ES-I3 (cell line): ENCODE results near the gene ZNF580.

Experiments used
- H3K36me3 ChIP-seq: 2 replicates; pipeline ENCODE4 v1.6.1; 2013; ENCODE audit warnings: mild to moderate bottlenecking, low read length, control low read depth, moderate library complexity; ENCODE audit not compliant: insufficient read depth
- H3K4me1 ChIP-seq: 2 replicates; pipeline ENCODE4 v1.6.1; 2013; ENCODE audit warnings: mild to moderate bottlenecking, control low read depth, low read length; ENCODE audit not compliant: insufficient read depth
- H3K9ac ChIP-seq: 2 replicates; pipeline ENCODE4 v1.6.1; 2013; ENCODE audit warnings: low read depth, mild to moderate bottlenecking, low read length, moderate library complexity
- H3K9me3 ChIP-seq: 2 replicates; pipeline ENCODE4 v1.6.1; 2013; ENCODE audit warnings: mild to moderate bottlenecking, low read length, moderate library complexity; ENCODE audit not compliant: control insufficient read depth, insufficient read depth

Gene ZNF580

DNA sequence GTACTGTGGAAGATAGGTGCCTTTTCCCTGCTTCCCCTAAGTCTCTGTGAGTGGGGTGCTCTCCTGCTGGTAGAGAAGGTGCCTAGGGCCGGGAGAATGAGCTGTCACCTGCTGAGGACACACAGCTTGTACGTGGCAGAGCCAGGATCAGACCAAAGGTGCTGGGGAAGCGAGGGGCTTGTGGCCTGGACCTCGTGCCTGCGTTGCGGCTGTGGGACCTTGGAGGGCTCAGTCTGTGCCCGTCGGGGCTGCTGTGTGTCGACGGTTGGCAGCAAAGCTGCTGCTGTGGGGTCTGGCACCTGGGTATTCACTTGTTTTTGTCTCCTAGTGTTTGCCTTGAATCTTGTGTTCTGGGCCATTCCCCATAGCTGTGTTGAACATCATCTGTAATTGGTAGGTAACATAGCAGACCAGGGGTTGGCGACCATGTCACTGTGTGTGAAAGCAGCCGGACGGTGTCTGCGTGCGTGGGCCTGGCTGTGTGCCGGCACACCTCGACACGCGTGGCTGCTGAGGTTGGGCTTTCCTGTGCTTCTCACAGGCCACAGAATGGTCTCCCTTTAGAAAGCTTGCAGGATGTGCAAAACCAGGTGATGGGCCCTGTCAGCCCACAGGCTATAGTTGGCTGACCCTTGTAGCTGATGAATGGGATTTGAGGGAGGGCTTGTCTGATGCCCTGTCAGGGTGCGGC is 23.2 kb downstream of the ZNF580 start:
- Histone ChIP-seq H3K36me3 (peaks cover 33% of the 10 kb centered on the region), H3K9ac (no peak overlapping the region), H3K9me3 (no peaks in the 10 kb centered on the region), H3K4me1 (no peaks in the 10 kb centered on the region)

DNA sequence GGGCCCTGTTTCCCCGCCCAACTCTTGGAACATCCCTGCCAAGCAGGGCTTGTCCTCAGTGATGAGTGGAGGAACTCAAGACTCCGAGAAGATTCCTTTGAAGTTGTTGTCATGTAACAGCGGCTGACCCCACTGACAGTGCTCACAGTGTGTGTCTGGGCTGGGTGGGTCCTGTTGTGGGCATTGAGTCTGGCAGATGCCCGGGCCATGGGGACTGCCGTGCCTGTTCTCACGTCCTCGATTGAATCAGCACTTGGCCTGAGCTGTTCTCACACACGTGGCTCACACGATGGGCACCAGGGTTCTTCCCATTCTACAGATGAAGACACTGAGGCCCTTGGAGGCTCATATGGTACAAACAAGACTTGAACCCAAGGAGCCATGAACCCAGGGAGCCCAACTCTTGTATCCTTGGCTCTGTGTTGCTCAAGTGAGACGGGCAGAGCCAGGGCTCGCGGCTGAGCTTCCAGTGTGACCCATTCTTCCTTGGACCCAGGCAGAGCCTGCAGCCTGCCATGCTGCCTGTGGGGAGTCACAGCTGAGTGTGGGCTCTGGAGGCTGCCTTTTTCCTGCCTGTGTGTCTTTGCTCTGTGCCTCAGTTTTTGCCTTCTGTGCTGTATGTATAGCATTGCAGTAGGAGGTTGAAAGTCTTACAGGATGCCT is 25.7 kb downstream of the ZNF580 start:
- Histone ChIP-seq H3K9me3 (no peaks in the 10 kb centered on the region), H3K4me1 (no peaks in the 10 kb centered on the region), H3K36me3 (peaks cover 34% of the 10 kb centered on the region), H3K9ac (no peak overlapping the region)

DNA sequence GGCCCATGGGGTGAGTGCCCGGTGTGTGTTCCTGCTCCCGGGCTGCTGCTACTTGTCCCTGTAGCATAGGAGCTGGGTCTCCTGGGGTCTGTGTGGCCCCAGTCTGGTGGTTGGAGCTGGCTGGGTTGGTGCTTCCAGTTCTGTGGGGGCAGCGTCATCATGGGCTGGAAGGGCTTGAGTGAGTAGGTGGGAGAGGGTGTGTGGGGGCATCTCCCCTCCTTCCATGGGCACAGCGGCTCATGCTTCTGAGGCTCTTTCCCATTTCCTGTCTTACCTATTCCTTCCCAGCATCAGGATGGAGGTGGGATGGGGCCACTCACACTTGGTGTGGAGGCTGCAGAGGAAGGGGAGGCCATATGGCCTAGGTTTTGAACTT is 26.2 kb downstream of the ZNF580 start:
- no peak overlapping the region for H3K9ac ChIP-seq
- peaks cover under 1% of the 10 kb centered on the region; the same call in 1 of the 2 replicates for H3K4me1 ChIP-seq
- H3K36me3 ChIP-seq = peaks cover 32% of the 10 kb centered on the region
- no peaks in the 10 kb centered on the region for H3K9me3 ChIP-seq

DNA sequence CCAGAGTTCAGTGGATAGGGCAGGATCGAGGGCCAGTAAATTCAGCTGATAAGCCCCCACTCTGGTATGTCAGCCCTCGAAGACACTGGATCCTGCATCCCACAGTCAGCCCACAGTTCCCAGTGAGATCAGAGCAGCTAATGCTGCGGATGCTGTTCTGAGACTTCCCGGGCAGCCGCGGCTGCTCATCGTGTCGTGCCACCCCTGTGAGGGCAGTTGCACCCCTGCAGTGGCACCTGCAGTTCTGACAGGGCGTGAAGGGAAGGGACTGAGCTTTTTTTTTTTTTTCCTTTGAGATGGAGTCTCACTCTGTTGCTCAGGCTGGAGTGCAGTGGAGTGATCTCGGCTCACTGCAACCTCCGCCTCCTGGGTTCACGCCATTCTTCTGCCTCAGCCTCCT is 26.7 kb downstream of the ZNF580 start:
- no peak overlapping the region for H3K9ac ChIP-seq

DNA sequence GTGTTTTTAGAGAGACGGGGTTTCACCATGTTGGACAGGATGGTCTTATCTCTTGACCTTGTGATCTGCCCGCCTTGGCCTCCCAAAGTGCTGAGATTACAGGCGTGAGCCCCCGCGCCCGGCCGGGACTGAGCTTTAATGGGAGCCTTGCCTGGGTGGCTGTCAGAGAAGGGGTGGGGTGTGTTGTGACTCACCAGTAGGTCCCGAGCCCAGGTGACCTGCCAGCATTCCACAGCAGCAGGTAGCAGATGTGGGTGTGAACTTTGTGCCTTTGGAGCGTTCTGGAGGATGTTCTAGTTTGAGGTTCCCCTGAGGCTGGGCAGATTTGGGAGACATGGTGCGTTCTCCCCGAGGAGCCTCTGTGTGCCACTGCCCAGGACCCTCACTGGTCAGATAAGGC is 27.2 kb downstream of the ZNF580 start:
- Histone ChIP-seq H3K9ac (no peak overlapping the region), H3K4me1 (peaks cover 4% of the 10 kb centered on the region; the same call in 1 of the 2 replicates), H3K9me3 (no peaks in the 10 kb centered on the region), H3K36me3 (peaks cover 26% of the 10 kb centered on the region)

More for the DNA sequence above, 26.7 kb downstream of the ZNF580 start:
- Histone ChIP-seq H3K4me1 (peaks cover 4% of the 10 kb centered on the region; the same call in 1 of the 2 replicates), H3K36me3 (peaks cover 30% of the 10 kb centered on the region), H3K9me3 (no peaks in the 10 kb centered on the region)

DNA sequence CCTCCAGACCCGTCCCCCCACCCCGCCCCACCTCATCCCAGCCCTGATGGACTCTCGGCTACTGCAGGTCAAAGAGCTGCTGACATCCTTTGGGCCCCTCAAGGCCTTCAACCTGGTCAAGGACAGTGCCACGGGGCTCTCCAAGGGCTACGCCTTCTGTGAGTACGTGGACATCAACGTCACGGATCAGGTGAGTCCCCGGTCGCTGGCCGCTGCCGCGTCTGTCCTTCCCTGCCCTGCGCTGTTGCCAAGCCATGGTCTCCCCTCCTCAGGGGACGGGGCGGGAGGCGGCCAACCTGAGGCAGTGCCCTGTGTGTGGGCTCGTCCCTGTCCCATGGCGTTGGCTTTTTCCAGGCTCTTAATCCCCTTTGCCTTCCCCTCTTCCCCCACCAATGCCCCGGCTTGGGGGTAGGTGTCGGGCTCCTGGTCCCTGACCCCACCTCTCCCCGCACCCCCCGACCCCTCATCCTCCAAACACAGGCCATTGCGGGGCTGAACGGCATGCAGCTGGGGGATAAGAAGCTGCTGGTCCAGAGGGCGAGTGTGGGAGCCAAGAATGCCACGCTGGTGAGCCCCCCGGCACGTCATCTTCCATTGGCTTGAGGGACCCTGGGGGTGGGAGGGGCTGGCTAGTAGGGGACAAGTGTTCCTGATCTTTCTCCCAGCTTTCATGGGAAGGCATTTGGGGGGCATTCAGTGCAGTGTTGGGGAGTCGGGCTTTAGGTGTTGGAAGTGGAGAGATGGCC is 28.0 kb downstream of the ZNF580 start:
- Histone ChIP-seq H3K9ac (no peak overlapping the region), H3K4me1 (peaks cover 7% of the 10 kb centered on the region), H3K9me3 (no peaks in the 10 kb centered on the region), H3K36me3 (peaks cover 18% of the 10 kb centered on the region; the same call in 1 of the 2 replicates)

DNA sequence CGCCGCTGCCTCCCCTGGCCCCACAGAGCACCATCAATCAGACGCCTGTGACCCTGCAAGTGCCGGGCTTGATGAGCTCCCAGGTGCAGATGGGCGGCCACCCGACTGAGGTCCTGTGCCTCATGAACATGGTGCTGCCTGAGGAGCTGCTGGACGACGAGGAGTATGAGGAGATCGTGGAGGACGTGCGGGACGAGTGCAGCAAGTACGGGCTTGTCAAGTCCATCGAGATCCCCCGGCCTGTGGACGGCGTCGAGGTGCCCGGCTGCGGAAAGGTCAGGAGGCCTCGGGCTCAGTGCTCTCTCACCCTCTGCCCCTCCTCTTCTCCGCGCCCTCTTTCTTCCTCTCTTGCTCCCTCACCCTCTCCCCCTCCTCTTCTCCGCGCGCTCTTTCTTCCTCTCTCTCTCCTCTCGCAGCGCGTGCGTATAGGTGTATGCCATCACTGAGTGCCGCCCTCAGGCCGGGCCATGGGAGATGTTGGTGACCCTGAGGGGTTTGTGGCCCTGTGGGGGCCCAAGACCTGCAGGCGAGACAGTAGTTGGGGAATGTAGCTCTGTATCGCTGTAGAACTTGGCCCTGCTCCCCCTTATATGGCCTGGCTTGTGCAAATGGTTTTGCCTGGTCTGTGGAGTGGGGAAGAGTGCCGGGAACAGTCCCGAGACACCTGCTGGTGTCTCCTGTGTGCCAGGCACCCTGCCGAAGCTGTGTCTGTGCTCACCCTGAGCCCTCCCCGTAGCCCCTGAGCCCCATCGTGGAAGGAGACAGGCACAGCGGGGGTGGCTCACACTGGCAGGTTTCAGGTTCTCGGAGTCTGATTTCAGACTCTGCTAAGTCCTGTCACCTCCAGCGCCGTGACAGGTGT is 28.8 kb downstream of the ZNF580 start:
- peaks cover 8% of the 10 kb centered on the region for H3K4me1 ChIP-seq
- no peak overlapping the region for H3K9ac ChIP-seq
- peaks cover 13% of the 10 kb centered on the region; the same call in 1 of the 2 replicates for H3K36me3 ChIP-seq
- no peaks in the 10 kb centered on the region for H3K9me3 ChIP-seq

DNA sequence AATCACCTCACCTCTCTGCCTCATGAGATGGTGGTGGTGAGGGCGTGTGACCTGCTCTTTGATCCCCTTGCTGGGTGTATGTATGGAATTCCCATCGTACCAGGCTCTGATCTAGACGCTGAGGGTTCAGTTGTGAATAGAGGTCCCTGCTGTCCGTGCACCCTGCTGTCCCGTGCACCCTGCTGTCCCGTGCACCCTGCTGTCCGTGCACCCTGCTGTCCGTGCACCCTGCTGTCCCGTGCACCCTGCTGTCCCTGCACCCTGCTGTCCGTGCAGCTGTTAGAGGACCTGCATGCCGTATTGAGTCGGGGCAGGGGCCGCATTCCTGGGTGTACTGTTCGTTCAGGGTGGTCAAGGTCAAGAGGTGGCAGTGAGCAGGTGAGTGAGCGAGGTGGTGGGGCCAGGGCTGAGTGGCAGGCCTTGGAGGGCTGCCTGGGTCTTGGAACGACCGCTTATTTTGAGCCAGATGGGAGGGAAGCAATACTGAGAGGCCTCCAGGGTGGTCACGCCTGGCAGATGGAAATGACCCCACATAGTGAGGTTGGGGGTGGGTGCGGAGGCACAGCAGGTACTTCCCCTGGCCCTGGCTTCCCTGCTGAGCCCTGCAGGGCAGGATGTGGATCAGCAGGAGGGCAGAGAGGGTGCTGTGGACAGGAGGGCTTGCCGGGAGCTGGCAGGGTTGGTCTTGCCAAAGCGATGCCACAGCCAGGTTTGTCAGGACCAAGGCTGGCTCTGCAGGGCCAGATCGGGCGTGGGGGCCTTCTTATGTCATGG is 29.7 kb downstream of the ZNF580 start:
- H3K36me3 ChIP-seq = peaks cover 13% of the 10 kb centered on the region; the same call in 1 of the 2 replicates
- no peaks in the 10 kb centered on the region for H3K9me3 ChIP-seq
- H3K9ac ChIP-seq = no peak overlapping the region
- H3K4me1 ChIP-seq = peaks cover 8% of the 10 kb centered on the region

DNA sequence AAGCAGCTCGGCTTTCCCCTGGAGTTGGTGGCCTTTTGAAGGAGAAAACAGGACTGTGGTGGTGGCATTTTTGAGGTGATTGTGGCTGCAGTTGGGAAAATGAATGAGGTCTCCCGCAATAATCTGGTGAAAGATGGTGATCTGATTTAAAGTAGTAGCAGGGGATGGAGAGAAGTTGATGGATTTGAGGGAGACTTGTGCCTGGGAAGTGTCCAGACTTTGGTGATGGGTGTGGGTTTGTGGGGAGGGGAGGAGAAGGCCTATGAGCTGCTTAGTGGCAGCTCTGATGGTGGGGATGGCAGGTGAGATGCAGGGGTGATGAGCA is 30.2 kb downstream of the ZNF580 start:
- Histone ChIP-seq H3K9me3 (no peaks in the 10 kb centered on the region), H3K36me3 (peaks cover 13% of the 10 kb centered on the region; the same call in 1 of the 2 replicates), H3K4me1 (peaks cover 10% of the 10 kb centered on the region), H3K9ac (no peak overlapping the region)

DNA sequence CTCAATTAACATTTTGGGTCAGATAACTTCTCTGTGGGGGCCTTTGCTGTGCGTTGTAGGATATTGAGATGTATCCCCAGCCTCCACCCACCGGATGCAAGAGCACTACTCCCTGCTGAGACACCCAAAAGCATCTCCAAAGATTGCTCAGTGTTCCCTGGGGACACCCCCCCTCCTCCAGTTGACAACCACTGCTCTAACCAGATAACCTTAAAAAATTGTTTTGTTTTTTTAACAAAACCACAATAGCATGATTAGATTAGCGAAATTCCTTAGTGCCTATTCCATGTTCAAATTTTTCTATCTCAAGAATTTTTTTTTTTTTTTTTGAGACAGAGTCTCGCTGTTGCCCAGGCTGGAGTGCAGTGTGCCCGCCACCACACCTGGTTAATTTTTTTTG is 31.6 kb downstream of the ZNF580 start:
- peaks cover 17% of the 10 kb centered on the region for H3K4me1 ChIP-seq
- no peak overlapping the region for H3K9ac ChIP-seq
- 0 out of 2 replicates have a peak, but pooled peaks cover 6% of the 10 kb centered on the region for H3K36me3 ChIP-seq
- no peaks in the 10 kb centered on the region for H3K9me3 ChIP-seq

DNA sequence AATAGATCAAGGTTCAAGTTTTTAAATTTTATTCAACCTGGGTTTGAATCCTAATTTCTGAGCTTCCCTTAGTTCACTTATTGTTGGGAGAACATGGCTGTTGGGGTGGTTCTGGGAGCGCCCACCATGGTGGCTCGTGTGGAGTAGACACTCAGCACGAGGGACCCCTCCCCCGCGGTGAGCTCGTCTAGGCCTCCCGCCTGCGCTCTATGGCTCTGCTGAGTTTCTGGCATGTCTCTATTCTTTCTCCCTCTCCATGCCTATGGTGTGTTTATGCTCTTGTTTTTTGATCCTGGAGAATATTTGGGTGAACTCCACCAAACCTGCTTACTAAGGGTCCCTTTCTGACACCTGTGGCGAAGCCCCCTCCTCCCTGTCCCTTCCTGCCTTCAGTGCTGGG is 32.7 kb downstream of the ZNF580 start:
- no peaks in the 10 kb centered on the region for H3K9me3 ChIP-seq
- H3K9ac ChIP-seq = no peak overlapping the region; the same call in 1 of the 2 replicates
- peaks cover 17% of the 10 kb centered on the region for H3K4me1 ChIP-seq
- H3K36me3 ChIP-seq = peaks cover 7% of the 10 kb centered on the region; the same call in 1 of the 2 replicates

DNA sequence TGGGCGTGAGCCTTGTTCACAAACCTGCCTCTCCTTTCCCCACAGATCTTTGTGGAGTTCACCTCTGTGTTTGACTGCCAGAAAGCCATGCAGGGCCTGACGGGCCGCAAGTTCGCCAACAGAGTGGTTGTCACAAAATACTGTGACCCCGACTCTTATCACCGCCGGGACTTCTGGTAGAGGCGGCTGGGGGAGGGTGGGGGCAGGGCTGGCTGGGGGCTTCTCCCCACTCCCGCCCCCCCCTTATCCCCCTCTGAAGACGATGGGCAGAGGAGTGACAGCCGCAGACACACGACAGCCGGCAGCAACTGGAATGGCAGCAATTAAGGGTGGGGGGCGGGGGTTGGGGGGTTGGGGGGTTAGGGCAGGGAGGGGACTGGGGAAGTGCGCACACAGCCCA is 33.1 kb downstream of the ZNF580 start:
- Histone ChIP-seq H3K9me3 (no peaks in the 10 kb centered on the region), H3K9ac (no peak overlapping the region; the same call in 1 of the 2 replicates), H3K4me1 (peaks cover 17% of the 10 kb centered on the region), H3K36me3 (peaks cover 11% of the 10 kb centered on the region; the same call in 1 of the 2 replicates)

DNA sequence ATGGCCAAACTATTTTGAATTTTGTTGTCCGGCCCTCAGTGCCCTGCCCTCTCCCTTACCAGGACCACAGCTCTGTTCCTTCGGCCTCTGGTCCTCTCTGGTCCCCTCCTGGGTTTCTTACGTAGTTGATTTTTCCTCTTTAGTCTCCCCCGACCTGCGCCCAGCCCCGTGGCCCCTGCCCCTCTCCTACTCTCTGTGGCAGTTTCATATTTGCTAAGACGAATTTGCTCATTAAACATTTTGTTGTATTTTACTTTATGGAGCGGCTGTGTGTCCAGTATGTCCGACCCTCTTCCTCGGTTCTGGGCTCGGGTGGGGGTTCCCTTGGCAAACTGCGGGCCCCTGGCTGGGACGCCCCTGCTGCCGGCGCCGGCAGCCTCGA is 33.6 kb downstream of the ZNF580 start:
- Histone ChIP-seq H3K9me3 (no peaks in the 10 kb centered on the region), H3K9ac (peak overlapping the region; percentile 86; the same call in 1 of the 2 replicates), H3K4me1 (peaks cover 17% of the 10 kb centered on the region), H3K36me3 (peaks cover 13% of the 10 kb centered on the region; the same call in 1 of the 2 replicates)
